HepG2 (cell line): ENCODE measurements around the gene GDAP1L1. TPM values are rescaled to one million over a fixed set of nuclear protein-coding genes. Genes with fewer than 3 reads are reported as not detected.

Experiments used
- BCLAF1 ChIP-seq: fragments of 450-650 bp; IDR thresholded peaks from 2 replicates; pipeline ENCODE4 v1.6.1; 2017; ENCODE audit warnings: mild to moderate bottlenecking
- HNF1A ChIP-seq, 2 experiments: sonication (generic) in 1 of 2; formaldehyde crosslinking in 1 of 2; IDR thresholded peaks; 2 replicates each; pipeline versions ENCODE4 v1.4.0 to v1.6.1; 2016 to 2020; ENCODE audit warnings: borderline replicate concordance in 1 of 2, low read depth in 1 of 2, mild to moderate bottlenecking in 1 of 2, missing genetic modification reagents in 1 of 2
- IRF9 ChIP-seq: sonication (generic); formaldehyde crosslinking; IDR thresholded peaks from 2 replicates; pipeline ENCODE4 v1.8.0; 2022; ENCODE audit warnings: missing genetic modification reagents, mild to moderate bottlenecking, borderline replicate concordance
- NFYB ChIP-seq: sonication (generic); formaldehyde crosslinking; IDR thresholded peaks from 2 replicates; pipeline ENCODE4 v1.4.0; 2020; ENCODE audit warnings: missing genetic modification reagents
- RBFOX2 ChIP-seq: fragments of 200-400 bp; formaldehyde crosslinking; IDR thresholded peaks from 2 replicates; pipeline ENCODE4 v1.6.1; 2017; ENCODE audit warnings: low read depth, mild to moderate bottlenecking, low read length
- RFXAP ChIP-seq: sonication (generic); formaldehyde crosslinking; IDR thresholded peaks from 2 replicates; pipeline ENCODE4 v1.4.0; 2020; ENCODE audit warnings: missing genetic modification reagents, borderline replicate concordance
- THAP11 ChIP-seq: IDR thresholded peaks from 2 replicates; pipeline ENCODE4 v1.6.1; 2016; ENCODE audit warnings: missing biosample characterization, missing genetic modification reagents
- YY1 ChIP-seq: IDR thresholded peaks from 2 replicates; pipeline ENCODE4 v1.6.1; 2011; ENCODE audit warnings: low read length, low read depth, moderate library complexity, mild to moderate bottlenecking; ENCODE audit not compliant: insufficient read depth, insufficient replicate concordance
- ZBTB20 ChIP-seq: sonication (generic); formaldehyde crosslinking; IDR thresholded peaks from 2 replicates; pipeline ENCODE4 v1.8.1; 2023; ENCODE audit warnings: missing genetic modification reagents, low read depth, mild to moderate bottlenecking, borderline replicate concordance
- ZC3H4 ChIP-seq: sonication (generic); formaldehyde crosslinking; IDR thresholded peaks from 2 replicates; pipeline ENCODE4 v1.4.0; 2020; ENCODE audit warnings: missing genetic modification reagents, borderline replicate concordance
- ZNF12 ChIP-seq: sonication (generic); formaldehyde crosslinking; IDR thresholded peaks from 2 replicates; pipeline ENCODE4 v1.5.0; 2020; ENCODE audit warnings: missing genetic modification reagents
- ZNF260 ChIP-seq: sonication (generic); formaldehyde crosslinking; IDR thresholded peaks from 2 replicates; pipeline ENCODE4 v1.4.0; 2020; ENCODE audit warnings: missing genetic modification reagents, low read depth, mild to moderate bottlenecking, borderline replicate concordance
- ZNF333 ChIP-seq: sonication (generic); formaldehyde crosslinking; IDR thresholded peaks from 2 replicates; pipeline ENCODE4 v1.4.0; 2020; ENCODE audit warnings: mild to moderate bottlenecking, missing genetic modification reagents, borderline replicate concordance
- ZNF574 ChIP-seq: sonication (generic); formaldehyde crosslinking; IDR thresholded peaks from 2 replicates; pipeline ENCODE4 v1.4.0; 2020; ENCODE audit warnings: missing genetic modification reagents
- ZNF780A ChIP-seq: sonication (generic); formaldehyde crosslinking; IDR thresholded peaks from 2 replicates; pipeline ENCODE4 v1.8.0; 2022; ENCODE audit warnings: mild to moderate bottlenecking, missing genetic modification reagents, moderate library complexity
- ZNF839 ChIP-seq: sonication (generic); formaldehyde crosslinking; IDR thresholded peaks from 2 replicates; pipeline ENCODE4 v1.4.0; 2020; ENCODE audit warnings: missing genetic modification reagents, mild to moderate bottlenecking, borderline replicate concordance
- polyA plus RNA-seq, 8 experiments: library from polyadenylated mRNA; depleted of rRNA in 3 of 8; stranded (reverse) in 7 of 8; unstranded in 1 of 8; fragments of >200 nt; fragmentation: Illumina TruSeq in 4 of 8; extraction: Trizol in 4 of 8; gene quantifications; 2 replicates each; pipeline versions ENCODE4 v1.2.1 to v1.2.3, GENCODE V29; 2011 to 2016; ENCODE audit warnings: low read depth in 4 of 8, missing spikeins in 1 of 8, mixed read lengths in 1 of 8; ENCODE audit not compliant: insufficient read depth in 1 of 8
- total RNA-seq, 5 experiments: library from RNA; depleted of rRNA; stranded (reverse); fragments of >200 nt; fragmentation: Illumina TruSeq; extraction: Trizol; gene quantifications; 2 replicates each; pipeline ENCODE4 v1.2.3, GENCODE V29; 2016; ENCODE audit warnings: low read depth in 1 of 5

GDAP1L1 gene
- total and polyA plus RNA-seq, 2 of the 13 experiments (the other 11 are each of a cell fraction or from before 2014, with no cell fraction given): 0.04 TPM; not detected in 1

- no peak for TF ChIP-seq HNF1A (IDR thresholded peaks at IDR 0.05; ENCODE audit: low read depth)
- peak; percentile 85; the same call in 1 of the 2 replicates for TF ChIP-seq HNF1A (CRISPR knock-in tag; IDR thresholded peaks at IDR 0.05; ENCODE audit: borderline replicate concordance)
- TF ChIP-seq ZNF780A (CRISPR knock-in tag): peak; percentile 43; the same call in 1 of the 2 replicates
- peak; percentile 95 for TF ChIP-seq RFXAP (CRISPR knock-in tag)
- TF ChIP-seq NFYB (CRISPR knock-in tag): no peak
- no peak for TF ChIP-seq BCLAF1
- peak; percentile 88 for TF ChIP-seq YY1
- no peak for TF ChIP-seq ZC3H4 (CRISPR knock-in tag)
- peak; percentile 93 for TF ChIP-seq ZNF574 (CRISPR knock-in tag)
- TF ChIP-seq IRF9: peak; percentile 99
- TF ChIP-seq ZNF333 (CRISPR knock-in tag): peak; percentile 91
- peak; percentile 91; the same call in 1 of the 2 replicates for TF ChIP-seq ZBTB20
- TF ChIP-seq ZNF260 (CRISPR knock-in tag): no peak
- TF ChIP-seq ZNF839 (CRISPR knock-in tag): no peak; the same call in 1 of the 2 replicates
- peak; percentile 94 for TF ChIP-seq THAP11 (CRISPR knock-in tag)
- TF ChIP-seq RBFOX2: peak; percentile 95
- TF ChIP-seq ZNF12: peak; percentile 81
Observed at GRCh38 chr20:44310664-44311639, 63.8 kb downstream of the GDAP1L1 start, which contains the start of gene FITM2 (continued).
